Epithelial cell of alveolus of lung (primary cell): ENCODE results near the gene MS4A7. TPM values are rescaled to one million over a fixed set of nuclear protein-coding genes. Genes with fewer than 3 reads are reported as not detected.

Experiments
- total RNA-seq: library from RNA; depleted of rRNA; stranded (reverse); fragments of >200 nt; gene quantifications from 2 replicates; pipeline ENCODE4 v1.2.1, GENCODE V29; 2015

MS4A7 gene, protein sequence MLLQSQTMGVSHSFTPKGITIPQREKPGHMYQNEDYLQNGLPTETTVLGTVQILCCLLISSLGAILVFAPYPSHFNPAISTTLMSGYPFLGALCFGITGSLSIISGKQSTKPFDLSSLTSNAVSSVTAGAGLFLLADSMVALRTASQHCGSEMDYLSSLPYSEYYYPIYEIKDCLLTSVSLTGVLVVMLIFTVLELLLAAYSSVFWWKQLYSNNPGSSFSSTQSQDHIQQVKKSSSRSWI
- not detected in 2 replicates for total RNA-seq

GRCh38 chr11:60378354-60378753 lies at the start of gene MS4A7:
Gene MS4A7 (plus strand): TSS chr11:60378532. CDS start chr11:60383142, 4,610 bp downstream.

DNA sequence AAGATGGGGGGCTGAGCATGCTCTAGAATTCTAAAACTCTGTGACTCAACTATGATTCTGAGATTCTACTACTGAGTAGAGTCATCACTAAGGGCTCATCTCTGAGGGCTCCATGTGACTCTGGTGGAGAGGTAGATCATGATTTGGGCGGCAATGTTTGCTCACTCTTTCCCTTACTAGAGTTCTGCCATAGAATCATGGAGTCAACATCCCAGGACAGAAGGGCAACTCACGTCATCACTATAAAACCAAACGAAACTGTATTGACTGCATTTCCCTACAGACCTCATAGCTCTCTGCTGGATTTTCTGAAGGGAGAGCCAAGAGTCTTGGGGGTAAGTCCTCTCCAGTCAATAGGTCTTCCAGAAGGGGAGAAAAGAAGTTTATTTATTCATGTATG lies 18.1 kb downstream of the MS4A7 start, which contains the start of gene MS4A14:
Gene MS4A14 (plus strand): TSS at position 78 of the 400 bp plus-strand sequence. CDS start 120 bp downstream, at position 198.

DNA sequence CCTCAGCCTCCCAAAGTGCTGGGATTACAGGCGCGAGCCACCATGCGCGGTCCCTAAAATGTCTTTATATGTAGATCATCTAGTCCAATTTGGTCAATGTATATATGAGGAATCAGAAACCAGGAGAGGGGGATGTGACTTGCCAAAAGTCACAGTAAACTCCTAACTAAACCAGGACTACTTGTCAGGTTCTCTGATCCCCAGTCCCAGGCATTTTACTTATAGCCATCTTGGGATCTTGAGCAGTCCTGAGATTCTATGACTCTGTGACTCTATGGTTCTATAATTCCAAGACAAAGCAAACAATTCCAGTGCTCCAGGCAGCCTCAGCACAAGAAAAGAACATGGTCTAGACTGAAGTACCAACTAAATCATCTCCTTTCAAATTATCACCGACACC lies 50.9 kb downstream of the MS4A7 start, which contains the start of gene MS4A5:
Gene MS4A5 (plus strand): TSS at position 301 of the 400 bp plus-strand sequence. CDS start 103 bp downstream, outside the sequence.

Other genes with a start within 250 kb of the MS4A7 start
- not detected in 2 replicates for gene MS4A6A, start 195.4 kb upstream of the MS4A7 start, total RNA-seq
- gene MS4A4E, start 135.4 kb upstream of the MS4A7 start, total RNA-seq = not detected in 2 replicates
- 10.5 TPM in 1 of 2 replicates, not detected in the other for gene MS4A4A, start 97.9 kb upstream of the MS4A7 start, total RNA-seq
- not detected in 2 replicates for gene MS4A6E, start 51.3 kb upstream of the MS4A7 start, total RNA-seq
- not detected in 2 replicates for gene MS4A14, start 17.9 kb downstream of the MS4A7 start, total RNA-seq
- not detected in 2 replicates for gene MS4A5, start 51.0 kb downstream of the MS4A7 start, total RNA-seq
- gene MS4A1, start 77.3 kb downstream of the MS4A7 start, total RNA-seq = not detected in 2 replicates
- gene MS4A12, start 114.2 kb downstream of the MS4A7 start, total RNA-seq = not detected in 2 replicates
- gene MS4A13, start 136.9 kb downstream of the MS4A7 start, total RNA-seq = not detected in 2 replicates